Nephron progenitor cell (in vitro differentiated cells): ENCODE measurements around the gene KCND3.

Experiments
- DNase-seq: peaks from one replicate; pipeline ENCODE4 v3.0.0; 2021
- H3K27ac Mint-ChIP-seq: 2 replicates; pipeline ENCODE4 v1.8.0; 2021; ENCODE audit warnings: mild to moderate bottlenecking, moderate library complexity, mixed read lengths
- H3K27me3 Mint-ChIP-seq: 2 replicates; pipeline ENCODE4 v1.8.0; 2021; ENCODE audit warnings: mild to moderate bottlenecking, low read depth, mixed read lengths; ENCODE audit not compliant: poor library complexity
- H3K36me3 Mint-ChIP-seq: 2 replicates; pipeline ENCODE4 v1.8.0; 2021; ENCODE audit warnings: low read depth, mixed read lengths
- H3K4me1 Mint-ChIP-seq: 2 replicates; pipeline ENCODE4 v1.8.0; 2021; ENCODE audit warnings: mixed read lengths
- H3K4me3 Mint-ChIP-seq: 2 replicates; pipeline ENCODE4 v1.8.0; 2021; ENCODE audit warnings: mild to moderate bottlenecking, moderate library complexity, mixed read lengths
- H3K9me3 Mint-ChIP-seq: 2 replicates; pipeline ENCODE4 v1.8.0; 2021; ENCODE audit warnings: mild to moderate bottlenecking, moderate library complexity, mixed read lengths
- CTCF ChIP-seq: fragments of 200-600 bp; sonication (generic); IDR thresholded peaks from 2 replicates; pipeline ENCODE4 v1.5.0; 2021; ENCODE audit warnings: antibody characterized with exemption

Gene KCND3

DNA sequence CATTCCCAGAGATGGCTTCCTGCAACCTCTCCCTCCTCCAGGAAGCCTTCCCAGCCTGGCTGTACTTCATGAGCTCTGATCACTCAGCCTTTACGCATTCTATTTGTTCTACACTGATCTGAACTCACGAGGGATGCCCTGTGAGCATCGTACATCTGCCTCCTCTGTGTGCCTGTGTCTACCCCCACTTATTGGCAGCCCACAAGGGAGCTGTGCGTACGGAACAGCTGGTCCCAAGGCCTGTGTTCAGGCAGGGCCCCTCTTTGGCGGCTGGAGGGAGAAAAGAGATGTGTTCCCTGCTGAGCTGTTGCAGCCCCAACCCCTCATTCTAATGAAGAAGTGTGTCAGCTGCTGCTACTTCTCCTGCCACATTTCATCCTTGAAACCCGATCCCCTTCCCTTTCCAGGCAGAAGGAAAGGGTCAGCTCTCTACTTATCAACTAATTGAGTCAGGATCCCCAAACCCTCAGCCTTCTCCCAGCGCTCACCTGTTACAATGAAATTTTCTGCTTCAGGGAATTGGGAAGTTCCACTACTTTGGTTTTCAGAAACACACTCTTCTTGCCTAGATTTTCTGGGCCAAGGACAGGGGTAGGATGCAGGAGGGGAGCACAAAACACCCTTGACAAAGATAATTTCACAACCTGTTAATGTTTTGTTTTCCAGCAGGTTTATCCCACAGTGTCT, 253.5 kb downstream of the KCND3 start:
- peak; percentile 27 for DNase-seq
- H3K27ac Mint-ChIP-seq, result no peak overlapping the region
- no peaks in the 10 kb centered on the region for H3K36me3 Mint-ChIP-seq
- peaks cover 12% of the 10 kb centered on the region for H3K4me1 Mint-ChIP-seq
- H3K9me3 Mint-ChIP-seq, result no peaks in the 10 kb centered on the region
- H3K4me3 Mint-ChIP-seq, result no peak overlapping the region
- peaks cover 15% of the 10 kb centered on the region for H3K27me3 Mint-ChIP-seq
- TF ChIP-seq CTCF, result no peak

DNA sequence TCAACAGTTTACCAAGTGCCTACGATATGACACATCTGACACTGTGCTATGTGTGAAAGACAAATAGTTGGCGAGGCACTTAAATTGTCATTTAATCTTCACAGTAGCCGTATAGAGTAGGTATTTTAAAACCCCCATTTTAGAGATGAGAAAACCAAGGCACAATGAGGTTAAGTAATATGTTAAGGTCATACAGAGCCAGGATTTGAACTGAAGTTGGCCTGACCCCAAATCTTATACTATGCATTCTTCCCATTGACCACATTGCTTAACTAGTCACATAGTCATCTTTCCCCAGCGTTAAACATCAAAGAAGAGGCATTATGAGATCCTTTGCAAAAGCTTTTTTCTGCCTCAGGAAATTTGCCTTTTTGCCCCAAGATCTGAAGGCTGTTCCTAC, 254.1 kb downstream of the KCND3 start:
- Mint-ChIP-seq H3K4me3 (no peak overlapping the region), H3K9me3 (no peaks in the 10 kb centered on the region)

DNA sequence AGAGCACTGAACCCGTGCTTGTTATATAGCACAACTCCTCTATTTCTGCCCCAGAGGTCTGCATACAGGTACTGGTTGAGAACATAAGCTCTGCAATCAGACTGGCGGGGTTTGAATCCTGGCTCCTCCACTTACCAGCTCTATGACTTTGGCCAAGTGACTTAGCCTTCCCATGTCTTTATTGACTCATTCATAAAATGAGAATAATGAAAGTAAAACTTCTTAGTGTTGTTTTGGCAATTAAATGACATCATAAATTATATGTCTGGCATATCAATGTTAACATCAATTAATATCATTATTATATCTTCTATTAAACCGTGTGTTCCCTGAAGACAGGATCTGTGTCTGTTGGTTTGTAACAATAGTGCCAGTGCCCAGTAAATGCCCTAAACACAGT, 254.6 kb downstream of the KCND3 start:
- no peak overlapping the region for H3K4me3 Mint-ChIP-seq
- H3K9me3 Mint-ChIP-seq, result no peaks in the 10 kb centered on the region
- TF ChIP-seq CTCF, result no peak
- peaks cover 9% of the 10 kb centered on the region for H3K27me3 Mint-ChIP-seq
- no peak overlapping the region for H3K27ac Mint-ChIP-seq
- H3K36me3 Mint-ChIP-seq, result no peaks in the 10 kb centered on the region
- H3K4me1 Mint-ChIP-seq, result peaks cover 20% of the 10 kb centered on the region
- no peak for DNase-seq

More for the DNA sequence above, 254.1 kb downstream of the KCND3 start:
- peaks cover 9% of the 10 kb centered on the region for H3K27me3 Mint-ChIP-seq
- no peak for TF ChIP-seq CTCF
- DNase-seq, result no peak
- peaks cover 18% of the 10 kb centered on the region for H3K4me1 Mint-ChIP-seq
- no peak overlapping the region for H3K27ac Mint-ChIP-seq
- no peaks in the 10 kb centered on the region for H3K36me3 Mint-ChIP-seq

DNA sequence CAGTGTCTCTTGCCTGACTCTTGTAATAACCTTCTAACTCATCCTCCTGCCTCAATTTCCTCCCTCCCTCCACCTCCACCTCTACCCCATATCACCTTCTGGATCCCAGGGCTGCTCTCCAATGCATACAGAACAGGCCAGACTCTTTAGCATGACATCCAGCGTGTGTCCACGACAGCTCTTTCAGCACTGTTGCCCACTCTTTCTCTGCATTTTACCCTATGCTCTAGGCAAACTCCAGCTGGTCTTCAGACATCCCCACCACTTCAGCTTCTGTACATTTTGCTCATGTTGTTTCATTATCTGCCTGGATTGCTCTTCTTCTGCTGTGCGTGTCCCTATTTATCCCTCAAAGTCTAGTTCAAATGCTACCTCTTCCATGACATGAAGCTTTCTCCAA, 255.0 kb downstream of the KCND3 start:
- H3K9me3 Mint-ChIP-seq, result no peaks in the 10 kb centered on the region
- H3K27me3 Mint-ChIP-seq, result peaks cover 9% of the 10 kb centered on the region
- no peak for TF ChIP-seq CTCF
- H3K4me3 Mint-ChIP-seq, result no peak overlapping the region
- H3K27ac Mint-ChIP-seq, result no peak overlapping the region
- peaks cover 21% of the 10 kb centered on the region for H3K4me1 Mint-ChIP-seq
- no peak for DNase-seq
- H3K36me3 Mint-ChIP-seq, result no peaks in the 10 kb centered on the region

DNA sequence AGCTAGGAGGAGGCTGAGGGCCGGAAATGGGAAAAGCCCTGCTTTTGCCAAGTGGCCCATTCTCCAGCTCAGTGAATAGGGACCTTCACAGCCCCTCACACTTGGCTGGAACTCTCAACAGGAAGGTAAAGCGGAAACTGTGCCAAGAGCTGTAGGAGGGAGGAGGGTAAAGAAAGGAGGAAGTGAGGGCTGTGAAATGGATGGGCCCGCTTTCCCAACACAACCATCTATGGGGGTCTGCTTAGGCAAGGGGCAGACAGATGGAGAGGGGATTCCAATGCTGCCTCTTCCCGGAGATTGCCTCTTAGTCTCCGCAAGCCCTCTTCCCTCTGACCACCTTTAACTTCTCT, 255.5 kb downstream of the KCND3 start:
- Mint-ChIP-seq H3K9me3 (no peaks in the 10 kb centered on the region), H3K4me3 (no peak overlapping the region), H3K36me3 (no peaks in the 10 kb centered on the region), H3K27me3 (peaks cover 9% of the 10 kb centered on the region), H3K27ac (no peak overlapping the region), H3K4me1 (peaks cover 26% of the 10 kb centered on the region)
- DNase-seq, result no peak
- TF ChIP-seq CTCF, result no peak
